Muscle of back (tissue), 11 donors: ENCODE results near the gene MEIS2. TPM values are rescaled to one million over a fixed set of nuclear protein-coding genes. Genes with fewer than 3 reads are reported as not detected.

Experiments used
- DNase-seq, 3 donors: peaks; one replicate each; pipeline versions ENCODE4 v3.0.0 to v3.0.0-alpha.2; 2013
- polyA plus RNA-seq, 10 donors: library from polyadenylated mRNA; unstranded; fragments of 120-200 nt; gene quantifications; one replicate each; pipeline ENCODE4 v1.2.1, GENCODE V29; 2013; ENCODE audit not compliant: insufficient read length in 10 of 10

Gene MEIS2
- polyA plus RNA-seq, 10 donors, result 8.6 to 21.2 (median 9.8) TPM

GRCh38 chr15:36965570-36966342, 134.6 kb downstream of the MEIS2 start:
- peak in 2 of 3 donors; percentile 39 to 69 for DNase-seq

GRCh38 chr15:36964626-36965025, 135.7 kb downstream of the MEIS2 start:
- peak in 1 of 3 donors; percentile 44 for DNase-seq

GRCh38 chr15:36961956-36962355, 138.4 kb downstream of the MEIS2 start:
- DNase-seq, result no peak

- no peak for DNase-seq
These were observed 139.5 kb downstream of the MEIS2 start for GRCh38 chr15:36960947-36961227.

GRCh38 chr15:36960179-36960946, 140.0 kb downstream of the MEIS2 start:
- no peak for DNase-seq

- no peak for DNase-seq
These were observed 140.6 kb downstream of the MEIS2 start for GRCh38 chr15:36959746-36960145.

GRCh38 chr15:36958606-36959005, 141.7 kb downstream of the MEIS2 start:
- no peak for DNase-seq

GRCh38 chr15:36954486-36954885, 145.9 kb downstream of the MEIS2 start:
- DNase-seq, result no peak

GRCh38 chr15:36953346-36953745, 147.0 kb downstream of the MEIS2 start:
- no peak for DNase-seq

GRCh38 chr15:36951731-36952247, 148.6 kb downstream of the MEIS2 start:
- peak in 2 of 3 donors; percentile 11 to 93 for DNase-seq

- no peak for DNase-seq
These were observed 150.0 kb downstream of the MEIS2 start for GRCh38 chr15:36950371-36950770.

GRCh38 chr15:36948982-36949381, 151.4 kb downstream of the MEIS2 start:
- no peak for DNase-seq

- DNase-seq, result no peak
These were observed 153.2 kb downstream of the MEIS2 start for GRCh38 chr15:36947035-36947719.

- DNase-seq, result no peak
These were observed 155.9 kb downstream of the MEIS2 start for GRCh38 chr15:36944442-36944841.

GRCh38 chr15:36943508-36944361, 156.6 kb downstream of the MEIS2 start:
- no peak for DNase-seq

GRCh38 chr15:36942248-36942827, 158.0 kb downstream of the MEIS2 start:
- DNase-seq, result no peak

- DNase-seq, result no peak
These were observed 158.6 kb downstream of the MEIS2 start for GRCh38 chr15:36941798-36942197.

GRCh38 chr15:36940636-36941260, 159.6 kb downstream of the MEIS2 start:
- DNase-seq, result no peak

GRCh38 chr15:36940219-36940618, 160.1 kb downstream of the MEIS2 start:
- DNase-seq, result no peak

GRCh38 chr15:36938764-36939163, 161.6 kb downstream of the MEIS2 start:
- no peak for DNase-seq

- DNase-seq, result no peak
These were observed 162.2 kb downstream of the MEIS2 start for GRCh38 chr15:36938131-36938530.
